GM18526 (cell line): ENCODE measurements around the gene PTCH2.

Experiments
- POLR2A ChIP-seq: IDR thresholded peaks from 3 replicates; pipeline ENCODE4 v1.6.1; 2011; ENCODE audit not compliant: insufficient read length; ENCODE audit errors: extremely low read depth

Gene PTCH2

DNA sequence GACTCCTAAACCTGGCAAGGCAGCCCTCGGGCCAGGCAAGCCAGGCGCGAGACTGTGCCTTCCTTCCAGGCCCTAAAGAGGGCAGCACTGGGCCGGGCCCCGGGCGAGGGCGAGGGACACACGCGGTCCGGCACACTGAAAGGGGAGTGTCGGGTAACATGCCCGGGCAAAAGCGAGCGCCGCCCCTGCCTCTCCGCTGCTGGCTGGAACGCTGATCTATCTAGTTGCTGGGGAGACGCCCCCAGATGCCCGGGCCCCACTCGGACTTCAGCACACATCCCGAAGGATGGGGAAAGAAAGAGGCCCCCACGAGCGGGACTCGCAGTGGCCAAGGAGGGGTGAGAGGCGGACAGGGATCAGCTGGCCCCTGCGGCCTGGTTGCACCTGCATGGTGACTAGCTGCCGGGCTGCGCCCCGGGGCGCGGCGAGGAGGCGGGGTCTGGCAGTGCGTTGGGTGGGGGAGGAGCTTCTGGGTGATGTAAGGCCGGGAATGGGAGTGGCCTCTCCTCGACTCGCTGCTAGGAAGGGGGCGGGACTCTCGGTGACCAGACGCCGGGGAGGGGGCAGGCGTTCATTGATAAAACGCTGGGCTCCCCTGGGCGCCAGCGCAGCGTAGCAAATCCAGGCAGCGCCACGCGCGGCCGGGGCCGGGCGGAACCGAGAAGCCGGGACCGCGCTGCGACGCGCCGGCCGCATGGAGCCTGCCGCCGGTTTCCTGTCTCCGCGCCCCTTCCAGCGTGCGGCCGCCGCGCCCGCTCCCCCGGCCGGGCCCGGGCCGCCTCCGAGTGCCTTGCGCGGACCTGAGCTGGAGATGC, 43.1 kb downstream of the PTCH2 start, which contains the start of gene PLK3:
Gene PLK3 (plus strand): TSS at position 608 of the 815 bp plus-strand sequence. CDS start 87 bp downstream, at position 695.
- TF ChIP-seq POLR2A, result peak; percentile 93

DNA sequence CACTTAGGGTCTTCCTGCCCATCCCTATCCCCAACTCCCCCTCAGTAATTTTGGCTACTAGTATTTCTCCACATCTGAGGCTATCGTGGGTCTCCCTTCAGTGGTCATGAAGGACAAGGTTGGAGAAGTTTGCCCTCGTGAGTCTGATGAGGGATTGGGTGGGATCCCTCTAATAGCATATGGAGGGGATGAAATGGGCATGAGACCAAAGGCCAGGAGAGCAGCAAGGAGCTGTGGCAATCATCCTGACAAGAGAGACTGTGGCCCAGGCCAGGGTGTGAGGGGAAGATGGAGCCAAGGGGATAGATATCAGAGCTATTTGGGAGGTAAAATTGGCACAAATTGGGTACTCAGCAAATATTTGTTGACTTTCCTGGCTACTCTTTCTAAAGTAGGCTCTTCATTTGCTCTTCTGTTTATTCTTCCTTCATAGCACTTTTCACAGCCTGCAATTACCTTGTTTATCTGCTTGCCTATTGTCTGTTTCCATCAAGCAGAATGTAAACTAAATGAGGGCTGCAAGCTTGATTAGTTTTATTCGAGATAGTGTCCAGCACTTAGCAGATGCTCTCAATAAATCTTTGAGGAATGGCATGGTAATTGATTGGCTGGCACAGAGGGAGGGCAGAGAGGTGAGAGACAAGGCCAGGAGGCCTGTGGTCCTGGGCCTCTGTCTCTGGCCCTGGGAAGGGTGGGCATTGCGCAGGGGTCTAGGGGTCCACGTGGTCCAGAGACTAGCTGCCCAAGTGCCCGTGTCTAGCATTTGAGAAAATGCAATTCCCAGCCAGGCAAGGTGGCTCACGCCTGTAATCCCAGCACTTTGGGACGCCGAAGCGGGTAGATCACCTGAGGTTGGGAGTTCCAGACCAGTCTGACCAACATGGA, 44.3 kb downstream of the PTCH2 start:
- no peak for TF ChIP-seq POLR2A

GRCh38 chr1:44792736-44793502, 50.1 kb downstream of the PTCH2 start:
- TF ChIP-seq POLR2A, result no peak

DNA sequence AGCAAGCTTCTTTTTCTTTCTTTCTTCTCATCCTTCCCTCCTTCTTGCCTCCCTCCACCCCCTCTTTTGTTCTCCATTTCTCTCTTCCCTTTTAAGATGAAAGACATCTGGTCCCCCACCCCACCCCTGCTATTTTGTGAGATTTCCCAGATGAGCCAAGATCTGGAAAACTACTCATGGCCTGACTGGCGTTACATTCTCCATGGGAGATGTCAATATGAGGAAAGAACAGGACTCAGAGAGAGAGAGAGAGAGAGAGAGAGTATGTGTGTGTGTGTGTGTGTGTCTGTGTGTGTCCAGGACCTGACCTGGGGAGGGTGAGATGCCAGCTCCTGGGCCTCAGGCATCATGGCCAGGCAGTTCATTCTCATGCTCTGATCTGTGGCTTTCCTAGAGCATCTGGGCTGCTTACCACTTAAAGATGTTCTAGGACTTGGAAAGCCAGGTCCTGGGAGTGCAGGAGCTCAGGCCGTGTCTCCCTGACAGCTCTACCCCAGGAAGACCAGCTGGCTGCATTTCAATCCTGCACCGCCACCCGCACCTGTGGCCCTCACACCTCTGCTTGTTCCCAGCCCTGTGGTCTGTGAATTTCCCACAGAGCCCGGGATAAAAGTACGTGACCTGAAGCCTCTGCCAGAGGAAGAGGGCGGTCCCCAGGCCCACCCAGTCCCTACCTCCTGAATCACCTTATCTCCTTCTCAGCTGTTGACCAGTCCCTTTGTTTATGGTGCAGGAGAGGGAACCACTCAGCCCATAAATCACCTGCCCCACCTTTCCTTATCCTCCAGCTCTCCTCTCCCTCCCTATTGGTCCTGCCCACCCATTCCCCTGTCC, 51.9 kb downstream of the PTCH2 start:
- TF ChIP-seq POLR2A, result no peak

DNA sequence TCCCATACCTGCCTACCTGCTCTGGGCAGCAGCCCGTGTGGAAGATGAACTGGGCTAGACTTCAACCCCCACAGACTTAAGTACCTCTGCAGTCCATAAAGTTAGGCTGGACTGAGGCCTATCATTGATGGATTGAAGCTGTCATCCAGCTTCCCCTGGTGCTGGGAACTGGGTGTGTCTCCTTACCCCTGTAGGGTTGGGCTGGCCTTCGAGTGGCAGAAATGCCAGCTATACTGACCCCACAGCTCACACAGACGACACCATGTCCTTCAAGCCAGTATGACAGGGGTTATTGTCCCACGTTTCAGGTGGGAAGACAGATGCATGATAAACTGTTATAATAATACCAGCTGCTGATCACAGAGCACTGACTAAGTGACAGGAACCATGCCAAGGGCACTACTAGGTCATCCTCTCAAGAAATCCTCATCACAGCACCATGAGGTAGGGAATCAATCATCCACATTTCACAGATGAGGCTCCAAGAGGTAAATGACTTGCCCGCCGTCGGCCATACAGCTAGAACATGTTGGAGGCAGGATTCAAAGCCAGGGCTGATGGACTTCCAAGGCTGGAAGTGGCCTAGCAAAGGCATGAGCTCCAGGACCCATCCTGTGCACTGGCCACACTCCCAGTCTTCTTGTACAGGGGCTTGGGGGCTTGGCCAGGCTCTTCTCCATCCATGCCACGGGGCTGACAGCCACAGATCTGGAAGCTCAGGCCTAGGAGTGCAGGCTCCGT, 54.8 kb downstream of the PTCH2 start, which contains the start of gene BEST4:
Gene BEST4 (minus strand): TSS at position 51 of the 741 bp plus-strand sequence. CDS start 465 bp downstream, outside the sequence.
- no peak for TF ChIP-seq POLR2A

- TF ChIP-seq POLR2A, result no peak
These were observed 55.5 kb downstream of the PTCH2 start for GRCh38 chr1:44787506-44787905.

DNA sequence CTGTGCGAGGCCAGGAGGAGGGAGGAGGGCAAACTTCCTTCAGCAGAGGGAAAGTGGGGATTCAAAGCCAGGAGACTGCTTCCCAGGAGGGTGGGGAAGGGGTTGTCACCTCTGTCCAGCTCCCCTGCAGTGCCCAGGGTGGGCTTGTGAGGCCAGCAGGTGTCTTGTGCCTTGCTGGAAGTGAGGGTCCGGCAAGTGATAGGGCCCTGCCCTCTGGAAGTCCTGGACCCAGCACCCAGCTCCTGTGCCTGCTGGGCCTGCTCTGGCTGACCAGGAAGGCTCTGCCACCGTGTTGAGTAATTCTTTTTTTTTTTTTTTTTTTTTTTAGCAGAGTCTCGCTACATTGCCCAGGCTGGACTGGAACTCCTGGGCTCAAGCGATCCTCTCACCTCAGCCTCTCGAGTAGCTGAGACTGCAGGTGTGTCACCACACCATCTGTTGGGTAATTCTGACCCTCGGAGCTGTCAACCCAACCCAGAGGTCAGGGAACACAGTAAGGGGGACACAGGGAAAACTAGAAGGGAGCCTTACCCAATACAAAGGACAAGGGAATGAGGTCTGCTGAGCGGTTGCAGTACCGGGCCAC, 56.1 kb downstream of the PTCH2 start:
- no peak for TF ChIP-seq POLR2A

DNA sequence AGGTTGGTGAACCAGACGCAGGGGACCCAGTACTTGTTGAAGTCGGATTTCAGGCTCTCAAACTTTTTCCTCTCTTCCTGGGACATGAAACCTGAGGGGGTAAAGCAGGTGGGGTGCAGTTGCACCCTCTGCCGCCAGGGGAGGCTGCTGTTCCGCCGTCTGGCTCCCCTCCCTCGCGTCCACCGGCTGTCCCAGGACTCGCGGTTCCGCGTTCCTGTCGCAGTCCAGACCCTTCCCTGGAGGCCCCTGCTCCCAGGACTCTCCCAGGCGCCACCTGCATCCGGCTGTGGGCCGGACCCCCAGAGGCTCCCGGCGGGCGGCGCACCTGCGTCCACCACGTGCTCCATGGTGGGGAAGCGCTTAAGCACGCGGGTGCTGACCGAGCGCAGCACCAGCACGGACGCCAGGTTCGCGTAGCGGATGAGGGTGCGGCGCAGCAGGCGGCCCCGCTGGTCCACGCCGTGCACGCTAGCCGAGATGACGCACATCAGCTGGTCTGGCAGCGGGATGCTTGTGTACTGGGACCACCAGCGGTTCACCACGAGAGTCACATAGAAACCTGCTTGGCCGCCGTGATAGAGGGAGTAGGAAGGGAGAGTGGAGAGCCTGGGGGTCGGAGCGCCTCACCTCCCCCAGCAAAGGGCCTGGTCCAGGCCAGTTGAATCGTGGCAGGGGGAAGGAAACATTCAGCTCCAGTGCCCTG, 56.8 kb downstream of the PTCH2 start:
- no peak for TF ChIP-seq POLR2A

GRCh38 chr1:44785501-44786137, 57.4 kb downstream of the PTCH2 start:
- TF ChIP-seq POLR2A, result no peak

DNA sequence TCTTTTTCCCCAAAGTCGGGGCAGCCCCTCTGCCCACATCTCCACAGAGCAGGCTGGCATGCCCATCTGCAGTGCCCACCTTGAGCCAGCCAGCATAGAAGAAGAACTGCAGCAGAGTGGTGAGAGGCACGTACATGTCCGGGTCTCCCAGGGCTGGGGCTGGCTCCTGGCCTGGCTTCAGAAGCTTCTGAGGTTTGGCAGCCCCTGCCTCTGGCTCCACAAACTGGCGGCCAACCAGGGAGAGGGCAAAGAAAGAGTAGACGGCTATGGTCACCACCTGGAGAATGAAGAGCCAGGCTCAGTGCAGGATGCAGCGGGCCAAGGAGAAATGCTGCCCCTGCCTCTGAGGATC, 58.0 kb downstream of the PTCH2 start:
- no peak for TF ChIP-seq POLR2A

DNA sequence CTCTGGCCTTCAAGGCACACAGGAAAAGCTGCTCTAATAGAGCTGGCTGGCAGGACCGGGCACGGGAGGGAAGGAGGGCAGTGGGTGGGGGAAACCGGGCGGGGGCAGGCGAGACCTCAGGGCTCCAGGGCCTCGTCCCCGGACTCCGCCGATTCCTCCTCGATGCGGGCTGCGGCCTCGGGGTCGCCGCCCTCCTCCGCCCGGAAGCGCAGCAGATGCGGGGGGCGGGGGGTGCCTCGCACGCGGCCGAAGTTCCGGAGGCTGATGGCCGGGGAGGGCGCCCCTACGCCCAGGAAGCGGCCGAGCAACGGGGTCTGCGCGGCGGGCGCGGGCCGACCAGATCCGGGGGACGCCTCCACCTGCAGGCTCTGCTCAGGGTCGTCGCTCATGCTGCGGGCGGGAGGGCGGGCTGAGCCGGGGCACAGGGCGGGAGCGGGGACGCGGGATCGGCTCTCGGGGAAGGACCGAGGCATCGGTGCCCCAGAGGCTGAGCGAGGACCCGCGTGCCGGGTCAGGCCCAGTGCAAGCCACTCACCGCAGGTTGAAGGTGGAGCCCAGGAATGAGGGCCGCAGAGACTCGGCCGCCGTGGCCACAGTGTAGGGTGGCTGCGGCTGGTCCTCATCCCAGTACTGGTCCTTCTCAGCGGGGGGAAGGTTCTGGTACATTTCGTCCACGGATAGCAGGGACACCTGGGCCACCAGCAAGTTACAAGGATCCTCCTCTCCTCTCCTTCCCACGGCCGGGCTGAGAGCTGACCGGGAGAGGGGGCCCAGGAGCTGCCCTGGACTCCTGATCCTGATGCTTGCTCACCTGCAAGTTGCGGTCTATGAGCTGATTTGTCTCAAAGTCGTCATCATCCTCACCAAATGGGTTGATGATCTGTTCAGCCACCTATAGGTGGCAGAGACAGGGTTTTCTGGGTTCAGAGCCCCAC, 58.7 kb downstream of the PTCH2 start:
- peak; percentile 16 for TF ChIP-seq POLR2A
